Activated CD4-positive, alpha-beta memory T cell treated with anti-CD3 and anti-CD28 coated beads, Interleukin-2, amount 10 ng/mL, durations not matched to agents 7 days and 5 days (primary cell): ENCODE measurements around the gene RABEPK. TPM values are rescaled to one million over a fixed set of nuclear protein-coding genes. Genes with fewer than 3 reads are reported as not detected.

ENCODE experiments used
- total RNA-seq, 2 experiments: library from RNA; stranded (reverse); gene quantifications; one replicate each; pipeline ENCODE4 v1.2.3, GENCODE V29; 2021

Gene RABEPK
- total RNA-seq, 2 experiments from 2014 or later = 11.8 to 12.1 TPM

Other genes starting within 250 kb of the RABEPK start
- 1 to 10 TPM; 7.9 to 8.5 TPM for gene SCAI, start 57.0 kb upstream of the RABEPK start, total RNA-seq
- 10 to 100 TPM; 56.4 to 57.6 TPM for gene PPP6C, start 10.7 kb upstream of the RABEPK start, total RNA-seq
- 100 to 1,000 TPM; 155 to 156 TPM for gene HSPA5, start 40.8 kb downstream of the RABEPK start, total RNA-seq
- gene GAPVD1, start 61.3 kb downstream of the RABEPK start, total RNA-seq = 10 to 100 TPM; 47.7 to 49.6 TPM